Right cardiac atrium (tissue), 5 donors: ENCODE measurements around the gene TTI1. TPM values are rescaled to one million over a fixed set of nuclear protein-coding genes. Genes with fewer than 3 reads are reported as not detected.
"Not testable (repeated sequence)": the region's sequence is repeated elsewhere in the genome, so short reads cannot be mapped to it uniquely, and the experiment has no call there.

Experiments used
- ATAC-seq, 2 donors: fragments of 200-7000 bp; cut with Tn5 transposase; one replicate each; pipeline versions ENCODE4 v1.8.0 to v1.9.1; 2020; ENCODE audit warnings: moderate library complexity in 2 of 2, mild to moderate bottlenecking in 1 of 2
- DNase-seq, 3 donors: peaks; one replicate each; pipeline ENCODE4 v3.0.0-alpha.2; 2020
- H3K27ac ChIP-seq: one replicate; pipeline ENCODE4 v1.5.1; 2013; ENCODE audit warnings: mild to moderate bottlenecking, low read length, control low read depth, moderate library complexity
- H3K27me3 ChIP-seq: one replicate; pipeline ENCODE4 v1.6.1; 2013; ENCODE audit not compliant: control insufficient read depth, insufficient read depth
- H3K4me1 ChIP-seq: one replicate; pipeline ENCODE4 v1.6.1; 2013; ENCODE audit warnings: low read length; ENCODE audit not compliant: control insufficient read depth, insufficient read depth
- H3K4me3 ChIP-seq: one replicate; pipeline ENCODE4 v1.5.1; 2013; ENCODE audit warnings: low read length, control low read depth
- H3K9me3 ChIP-seq: one replicate; pipeline ENCODE4 v1.6.1; 2013; ENCODE audit warnings: low read length; ENCODE audit not compliant: control insufficient read depth
- WGBS: extraction: QIAGEN DNeasy Blood & Tissue Kit; methylation state at CpG from one replicate; pipeline ENCODE4 v1.1.7; 2013; 5-methylcytosine and 5-hydroxymethylcytosine counted together
- intact Hi-C, 4 donors: fragments of 100-400 bp; cut with DNase I; formaldehyde crosslinking; loops; one replicate each; pipeline versions ENCODE4 v1.11.0 to v1.14.0; 2022 to 2023
- polyA plus RNA-seq: library from polyadenylated mRNA; stranded (reverse); fragments of 200-250 nt; gene quantifications from one replicate; pipeline ENCODE4 v1.2.3, GENCODE V29; 2013
- total RNA-seq, 4 donors: library from RNA; stranded (reverse); fragmentation: NEBNext Ultra II Directional; extraction: Animal tissue kit (Norgen Biotek cat#: 25700); gene quantifications; one replicate each; pipeline ENCODE4 v1.2.1, GENCODE V29; 2021
- donor health status: healthy with polysubstance abuse.
- donor health status: DM: no; HTN: yes; CAD: no.
- donor health status: DM: no; HTN: no; CAD: no.
- donor health status: DM: no; HTN: yes; CAD: no; lungs with severe emphysema.
- donor health status: DM: yes; HTN: yes; CAD: no.

TTI1 gene
- total and polyA plus RNA-seq, 5 donors: 11.4 to 15.4 (median 13.2) TPM

- intact Hi-C loops: no loop called here
Measured at GRCh38 chr20:38011696-38012095, 21.6 kb downstream of the TTI1 start.

GRCh38 chr20:38009416-38009815, 23.8 kb downstream of the TTI1 start:
- ATAC-seq, H3K4me3 ChIP-seq, H3K27ac ChIP-seq, DNase-seq, H3K4me1 ChIP-seq, H3K9me3 ChIP-seq, intact Hi-C loops, H3K27me3 ChIP-seq: not testable (repeated sequence)
- WGBS: 96% methylated on average over 5 of the region's 5 CpGs

More at GRCh38 chr20:38011696-38012095, 21.6 kb downstream of the TTI1 start:
- ATAC-seq (no peak), DNase-seq (no peak)
- Histone ChIP-seq H3K9me3 (no peaks in the 10 kb centered on the region), H3K27me3 (no peaks in the 10 kb centered on the region), H3K27ac (no peak overlapping the region), H3K4me1 (no peaks in the 10 kb centered on the region), H3K4me3 (no peak overlapping the region)
- 95% methylated on average over 5 of the region's 5 CpGs for WGBS

- no peaks in the 10 kb centered on the region for H3K9me3 ChIP-seq
- ATAC-seq: no peak
- 96% methylated on average over 5 of the region's 5 CpGs for WGBS
- H3K27ac ChIP-seq: no peak overlapping the region
- H3K4me3 ChIP-seq: no peak overlapping the region
- H3K4me1 ChIP-seq: no peaks in the 10 kb centered on the region
- H3K27me3 ChIP-seq: no peaks in the 10 kb centered on the region
- DNase-seq: no peak
- intact Hi-C loops: no loop called here
Measured at GRCh38 chr20:38008233-38008944, 24.9 kb downstream of the TTI1 start.

- WGBS: 88% methylated on average over 1 of the region's 1 CpG
- H3K9me3 ChIP-seq: no peaks in the 10 kb centered on the region
- no peak for ATAC-seq
- H3K27ac ChIP-seq: no peak overlapping the region
- H3K4me1 ChIP-seq: no peaks in the 10 kb centered on the region
- intact Hi-C loops: no loop called here
- H3K27me3 ChIP-seq: no peaks in the 10 kb centered on the region
- H3K4me3 ChIP-seq: no peak overlapping the region
- no peak for DNase-seq
Measured at GRCh38 chr20:38007526-38007925, 25.7 kb downstream of the TTI1 start.

GRCh38 chr20:38005903-38006302, 27.4 kb downstream of the TTI1 start:
- no peaks in the 10 kb centered on the region for H3K4me1 ChIP-seq
- H3K27me3 ChIP-seq: no peaks in the 10 kb centered on the region
- no peak overlapping the region for H3K4me3 ChIP-seq
- ATAC-seq (no peak), DNase-seq (no peak)
- H3K27ac ChIP-seq: no peak overlapping the region
- 82% methylated on average over 5 of the region's 5 CpGs for WGBS
- intact Hi-C loops: no loop called here
- no peaks in the 10 kb centered on the region for H3K9me3 ChIP-seq

GRCh38 chr20:38004416-38004815, 28.8 kb downstream of the TTI1 start:
- H3K27ac ChIP-seq: no peak overlapping the region
- DNase-seq (no peak), ATAC-seq (no peak)
- H3K27me3 ChIP-seq: no peaks in the 10 kb centered on the region
- no peaks in the 10 kb centered on the region for H3K9me3 ChIP-seq
- 89% methylated on average over 1 of the region's 1 CpG for WGBS
- no peak overlapping the region for H3K4me3 ChIP-seq
- intact Hi-C loops: no loop called here
- no peaks in the 10 kb centered on the region for H3K4me1 ChIP-seq

- ATAC-seq (peak in 1 of 2 donors; percentile 43), DNase-seq (no peak)
- Histone ChIP-seq H3K4me3 (no peak overlapping the region), H3K27ac (no peak overlapping the region), H3K9me3 (no peaks in the 10 kb centered on the region), H3K4me1 (no peaks in the 10 kb centered on the region), H3K27me3 (no peaks in the 10 kb centered on the region)
- 51% methylated on average over 8 of the region's 8 CpGs for WGBS
- intact Hi-C loops: no loop called here
Measured at GRCh38 chr20:38002422-38002821, 30.8 kb downstream of the TTI1 start.

GRCh38 chr20:38001981-38002380, 31.3 kb downstream of the TTI1 start:
- H3K9me3 ChIP-seq: no peaks in the 10 kb centered on the region
- H3K27me3 ChIP-seq: no peaks in the 10 kb centered on the region
- intact Hi-C loops: no loop called here
- peak in 2 of 3 donors; percentile 28 to 72 for DNase-seq
- no peak overlapping the region for H3K27ac ChIP-seq
- 90% methylated on average over 4 of the region's 4 CpGs for WGBS
- peak; percentile 18 to 73 for ATAC-seq
- H3K4me3 ChIP-seq: no peak overlapping the region
- no peaks in the 10 kb centered on the region for H3K4me1 ChIP-seq

GRCh38 chr20:38001173-38001875, 31.9 kb downstream of the TTI1 start:
- WGBS: 90% methylated on average over 6 of the region's 6 CpGs
- no peak overlapping the region for H3K27ac ChIP-seq
- DNase-seq (no peak), ATAC-seq (peak in 1 of 2 donors; percentile 27)
- no peaks in the 10 kb centered on the region for H3K4me1 ChIP-seq
- H3K27me3 ChIP-seq: no peaks in the 10 kb centered on the region
- H3K4me3 ChIP-seq: no peak overlapping the region
- H3K9me3 ChIP-seq: no peaks in the 10 kb centered on the region
- intact Hi-C loops: no loop called here

GRCh38 chr20:38000293-38000692, 33.0 kb downstream of the TTI1 start:
- peaks cover 1% of the 10 kb centered on the region for H3K4me1 ChIP-seq
- H3K4me3 ChIP-seq: no peak overlapping the region
- no peak for DNase-seq
- intact Hi-C loops: no loop called here
- no peak for ATAC-seq
- H3K27ac ChIP-seq: no peak overlapping the region
- H3K27me3 ChIP-seq: no peaks in the 10 kb centered on the region
- WGBS: 89% methylated on average over 13 of the region's 13 CpGs
- no peaks in the 10 kb centered on the region for H3K9me3 ChIP-seq

GRCh38 chr20:37999526-38000263, 33.6 kb downstream of the TTI1 start:
- ATAC-seq (no peak), DNase-seq (no peak)
- Histone ChIP-seq H3K27me3 (no peaks in the 10 kb centered on the region), H3K27ac (no peak overlapping the region), H3K4me3 (no peak overlapping the region), H3K9me3 (no peaks in the 10 kb centered on the region), H3K4me1 (peaks cover 2% of the 10 kb centered on the region)
- WGBS: 85% methylated on average over 15 of the region's 15 CpGs
- intact Hi-C loops: loop anchor here in 2 of 4 donors (10.0 kb wide), 1 partner anchor 435 kb away; no protein-coding TSS in a partner anchor
